A549 (cell line): ENCODE measurements around the gene PACSIN1. TPM values are rescaled to one million over a fixed set of nuclear protein-coding genes. Genes with fewer than 3 reads are reported as not detected.

ENCODE experiments used
- ATAC-seq, 2 experiments: fragments of 200-7000 bp in 1 of 2; fragments of >200 bp in 1 of 2; cut with Nextera tagmentation in 1 of 2; cut with Tn5 transposase in 1 of 2; 3 replicates each; pipeline versions ENCODE4 v1.8.0 to v1.9.1; 2018 to 2020; ENCODE audit warnings: mild to moderate bottlenecking in 1 of 2, moderate library complexity in 1 of 2
- CTCF ChIA-PET: fragments of 300-600 bp; sonication (Branson Sonifier 250); formaldehyde crosslinking; extraction: SDS; loops from one replicate; lab custom pipeline; 2021; ENCODE audit warnings: antibody characterized with exemption, inconsistent platforms; lab: Yijun Ruan, JAX
- POLR2A ChIA-PET: fragments of 350-600 bp; formaldehyde crosslinking; extraction: SDS; loops from one replicate; lab custom pipeline; 2021; ENCODE audit warnings: antibody characterized with exemption, inconsistent platforms; lab: Yijun Ruan, JAX
- DNase-seq, 2 experiments: peaks; one replicate each; pipeline versions ENCODE4 v3.0.0 to v3.0.0-alpha.2; 2011 to 2016; ENCODE audit warnings: low read depth in 1 of 2, low spot score in 1 of 2
- FAIRE-seq: peaks from 2 replicates; lab custom pipeline; 2011; peaks lifted over from hg19 to GRCh38; lab: Jason Lieb, UNC
- H3K27ac ChIP-seq, 2 experiments: fragments of >200 bp; sonication (Bioruptor Twin); formaldehyde crosslinking; 3 replicates each; pipeline ENCODE4 v1.5.1; 2016 to 2017
- H3K4me1 ChIP-seq: fragments of >200 bp; sonication (Bioruptor Twin); formaldehyde crosslinking; 3 replicates; pipeline ENCODE4 v1.6.1; 2016
- H3K4me2 ChIP-seq: fragments of >200 bp; sonication (Bioruptor Twin); formaldehyde crosslinking; 3 replicates; pipeline ENCODE4 v1.6.1; 2016
- H3K4me3 ChIP-seq: fragments of >200 bp; sonication (Bioruptor Twin); formaldehyde crosslinking; 3 replicates; pipeline ENCODE4 v1.5.1; 2016
- H3K9me3 ChIP-seq: fragments of >200 bp; sonication (Bioruptor Twin); formaldehyde crosslinking; 3 replicates; pipeline ENCODE4 v1.6.1; 2016
- BCL3 ChIP-seq: fragments of >200 bp; sonication (Bioruptor Twin); formaldehyde crosslinking; IDR thresholded peaks from 3 replicates; pipeline ENCODE4 v1.6.1; 2016
- CHD2 ChIP-seq: fragments of 150-350 bp; IDR thresholded peaks from 2 replicates; pipeline ENCODE4 v1.6.1; 2014; ENCODE audit warnings: low read length; ENCODE audit not compliant: partially characterized antibody
- CTCF ChIP-seq: fragments of >200 bp; sonication (Bioruptor Twin); formaldehyde crosslinking; IDR thresholded peaks from 3 replicates; pipeline ENCODE4 v1.5.1; 2016
- E2F6 ChIP-seq: IDR thresholded peaks from 2 replicates; pipeline ENCODE4 v1.6.1; 2012; ENCODE audit warnings: low read depth, borderline replicate concordance
- ELK1 ChIP-seq: fragments of 150-350 bp; IDR thresholded peaks from 2 replicates; pipeline ENCODE4 v1.6.1; 2014; ENCODE audit warnings: low read depth, mild to moderate bottlenecking, low read length
- EP300 ChIP-seq, 2 experiments: fragments of >200 bp; sonication (Bioruptor Twin); formaldehyde crosslinking; IDR thresholded peaks; 2 replicates in 1 of 2; 3 replicates in 1 of 2; pipeline ENCODE4 v1.6.1; 2016 to 2017
- FOXS1 ChIP-seq: fragments of 250-450 bp; sonication (Bioruptor Pico); IDR thresholded peaks from 2 replicates; pipeline ENCODE4 v1.5.0; 2020; ENCODE audit warnings: mild to moderate bottlenecking, moderate library complexity
- HOXB5 ChIP-seq: fragments of 250-450 bp; sonication (Bioruptor Pico); IDR thresholded peaks from 2 replicates; pipeline ENCODE4 v1.5.0; 2020; ENCODE audit warnings: mild to moderate bottlenecking, moderate library complexity
- KDM1A ChIP-seq: fragments of 200-600 bp; sonication (generic); IDR thresholded peaks from 2 replicates; pipeline ENCODE4 v1.6.1; 2016; ENCODE audit warnings: low read depth, mild to moderate bottlenecking
- MAX ChIP-seq: IDR thresholded peaks from 2 replicates; pipeline ENCODE4 v1.6.1; 2012
- NPAS2 ChIP-seq: fragments of 250-450 bp; sonication (Bioruptor Pico); IDR thresholded peaks from 2 replicates; pipeline ENCODE4 v1.8.0; 2022; ENCODE audit warnings: mild to moderate bottlenecking, moderate library complexity, borderline replicate concordance
- NR3C1 ChIP-seq: fragments of >200 bp; sonication (Bioruptor Twin); formaldehyde crosslinking; IDR thresholded peaks from 3 replicates; pipeline ENCODE4 v1.6.1; 2017
- PHF8 ChIP-seq: fragments of 200-600 bp; sonication (generic); IDR thresholded peaks from 2 replicates; pipeline ENCODE4 v1.6.1; 2016; ENCODE audit warnings: low read depth, mild to moderate bottlenecking, antibody characterized with exemption, moderate library complexity, borderline replicate concordance
- POLR2A ChIP-seq: IDR thresholded peaks from 2 replicates; pipeline ENCODE4 v1.6.1; 2012; ENCODE audit warnings: mild to moderate bottlenecking, low read length
- RFX5 ChIP-seq: fragments of 450-650 bp; IDR thresholded peaks from 2 replicates; pipeline ENCODE4 v1.7.1; 2014; ENCODE audit warnings: antibody characterized with exemption, mild to moderate bottlenecking, moderate library complexity
- SREBF2 ChIP-seq: fragments of 450-650 bp; IDR thresholded peaks from 2 replicates; pipeline ENCODE4 v1.6.1; 2014; ENCODE audit warnings: mild to moderate bottlenecking, moderate library complexity
- ZC3H11A ChIP-seq: fragments of 450-650 bp; IDR thresholded peaks from 2 replicates; pipeline ENCODE4 v1.6.1; 2014; ENCODE audit warnings: antibody characterized with exemption, mild to moderate bottlenecking
- ZFP36 ChIP-seq: fragments of 450-650 bp; IDR thresholded peaks from 2 replicates; pipeline ENCODE4 v1.6.1; 2014; ENCODE audit warnings: borderline replicate concordance; ENCODE audit not compliant: partially characterized antibody
- ZNF302 ChIP-seq: fragments of 250-450 bp; sonication (Bioruptor Pico); IDR thresholded peaks from 2 replicates; pipeline ENCODE4 v1.9.0; 2021; ENCODE audit warnings: inconsistent platforms, mild to moderate bottlenecking, moderate library complexity
- ZSCAN20 ChIP-seq: fragments of 250-450 bp; sonication (Bioruptor Pico); IDR thresholded peaks from 2 replicates; pipeline ENCODE4 v1.8.0; 2022; ENCODE audit warnings: mild to moderate bottlenecking, moderate library complexity
- WGBS: methylation state at CpG from one replicate; pipeline ENCODE4 v1.1.6; 2017; ENCODE audit errors: missing lambda C conversion rate; 5-methylcytosine and 5-hydroxymethylcytosine counted together
- polyA minus RNA-seq: library from RNA; depleted of rRNA, polyadenylated mRNA; stranded (reverse); fragments of >200 nt; gene quantifications from 2 replicates; pipeline ENCODE4 v1.2.3, GENCODE V29; 2011; rRNA and poly(A)+ RNA removed
- polyA plus RNA-seq, 4 experiments: library from polyadenylated mRNA; depleted of rRNA in 3 of 4; stranded (reverse); fragments of >200 nt; fragmentation: RNase III in 1 of 4; extraction: RNeasy Plus Mini Kit Qiagen cat#74134 plus additional on column Dnase treatment in 1 of 4; gene quantifications; 2 replicates in 3 of 4; 3 replicates in 1 of 4; pipeline ENCODE4 v1.2.3, GENCODE V29; 2011 to 2017

Gene PACSIN1
- polyA plus RNA-seq (2011; rRNA removed) (0.30 and 0.33 TPM in 2 replicates), polyA plus RNA-seq (2017; fragmentation: RNase III; extraction: RNeasy Plus Mini Kit Qiagen cat#74134 plus additional on column Dnase treatment) (0.12 to 0.14 TPM (median 0.12 TPM) in 3 replicates), polyA minus RNA-seq (0.24 and 0.25 TPM in 2 replicates)
- 0.10 and 0.11 TPM in 2 replicates for polyA plus RNA-seq (2012; cell fraction: cytosol; rRNA removed)
- polyA plus RNA-seq (2012; cell fraction: nucleus; rRNA removed): 0.13 and 0.23 TPM in 2 replicates

GRCh38 chr6:34465531-34466241, at the start of gene PACSIN1:
Gene PACSIN1 (plus strand): TSS chr6:34466076. CDS start chr6:34526306, 60,230 bp downstream.
- ChIA-PET CTCF (no interaction called here), POLR2A (no interaction called here)
- Histone ChIP-seq H3K9me3 (no peaks in the 10 kb centered on the region), H3K4me2 (no peak within 1 kb of the TSS), H3K27ac (no peak within 1 kb of the TSS), H3K4me1 (peaks cover 10% of the 10 kb centered on the region), H3K4me3 (no peak within 1 kb of the TSS)
- ATAC-seq: no peak
- no peak for FAIRE-seq
- no peak for DNase-seq
- WGBS: 89% methylated on average over 36 of the region's 67 CpGs
- TF ChIP-seq ZSCAN20 (CRISPR knock-in tag) (no peak), MAX (no peak), HOXB5 (no peak), ZFP36 (no peak), ELK1 (no peak), EP300 (IDR thresholded peaks at IDR 0.05) (no peak), PHF8 (no peak), CHD2 (no peak), FOXS1 (no peak), ZC3H11A (no peak), POLR2A (no peak), KDM1A (no peak), SREBF2 (no peak), CTCF (no peak), BCL3 (no peak), ZNF302 (CRISPR knock-in tag) (no peak)

GRCh38 chr6:34416877-34417371, 49.0 kb upstream of the PACSIN1 start:
- H3K9me3 ChIP-seq: no peaks in the 10 kb centered on the region
- DNase-seq: no peak
- FAIRE-seq: no peak
- no peak for TF ChIP-seq BCL3
- no peak for TF ChIP-seq E2F6
- TF ChIP-seq NPAS2 (CRISPR knock-in tag): no peak
- TF ChIP-seq NR3C1: no peak
- no peak for TF ChIP-seq RFX5
- TF ChIP-seq HOXB5: no peak
- no peak overlapping the region for H3K4me2 ChIP-seq
- peaks cover 32% of the 10 kb centered on the region; the same call in 2 of the 3 replicates for H3K4me1 ChIP-seq
- WGBS: 80% methylated on average over 7 of the region's 7 CpGs
- no peak overlapping the region for H3K27ac ChIP-seq
- POLR2A ChIA-PET: interaction anchor here (1.5 to 3.4 kb wide), 3 partner anchors 9 to 180 kb away, joined by 8 to 22 read pairs (median 12); partner anchors contain the start of genes HMGA1, RPS10 and SMIM29
- ATAC-seq: no peak
- CTCF ChIA-PET: interaction anchor here (0.6 to 4.2 kb wide), 5 partner anchors 7 to 723 kb away, joined by 4 to 36 read pairs (median 13); no protein-coding TSS in a partner anchor
- H3K4me3 ChIP-seq: no peak overlapping the region
